ENCODE results near the gene TERF2IP. TPM values are rescaled to one million over a fixed set of nuclear protein-coding genes. Genes with fewer than 3 reads are reported as not detected.

Gene TERF2IP
- polyA plus RNA-seq, 3 donors, result 39.7 to 64.1 (median 47.9) TPM

- peaks cover 49 to 60% of the 10 kb centered on the region in 2 donors for H3K36me3 Mint-ChIP-seq
- Histone ChIP-seq H3K4me3 (replicated peaks in 1 of 3; ENCODE audit: low read depth in 2 of 3, low read length in 3 of 3) (no peak overlapping the region), H3K9me3 (replicated peaks in 1 of 2; ENCODE audit: control insufficient read depth in 1 of 2, insufficient read depth in 1 of 2, low read length in 2 of 2) (no peaks in the 10 kb centered on the region), H3K27ac (ENCODE audit: low read depth in 1 of 2, low read length in 2 of 2) (no peak overlapping the region), H4K20me1 (ENCODE audit: insufficient read depth, low read length) (no peaks in the 10 kb centered on the region), H3K36me3 (replicated peaks in 1 of 2; ENCODE audit: control insufficient read depth in 1 of 2, insufficient read depth in 2 of 2, low read length in 2 of 2) (peaks cover 34 to 67% of the 10 kb centered on the region in 2 donors), H3K79me2 (ENCODE audit: insufficient read depth, low read length) (peaks cover 12% of the 10 kb centered on the region), H3K4me1 (ENCODE audit: control insufficient read depth in 1 of 2, insufficient read depth in 2 of 2, low read length in 2 of 2) (peaks cover 12 to 24% of the 10 kb centered on the region in 2 donors), H3K4me2 (replicated peaks; ENCODE audit: extremely low read depth, low read length, poor library complexity, severe bottlenecking) (no peak overlapping the region), H3K9ac (ENCODE audit: insufficient read depth, low read length, poor library complexity, severe bottlenecking) (no peak overlapping the region), H3K27me3 (ENCODE audit: control insufficient read depth in 2 of 2, insufficient read depth in 2 of 2, low read length in 2 of 2) (no peaks in the 10 kb centered on the region), H2AFZ (ENCODE audit: insufficient read depth, low read depth, low read length, poor library complexity, severe bottlenecking) (no peak overlapping the region)
- peaks cover 25% of the 10 kb centered on the region for H3K4me1 Mint-ChIP-seq
- intact Hi-C loops (cut with micrococcal nuclease), result no loop called here
- no peaks in the 10 kb centered on the region for H3K9me3 Mint-ChIP-seq
- TF ChIP-seq CTCF (IDR thresholded peaks at IDR 0.05), result no peak
- WGBS (ENCODE audit: insufficient coverage), result no CpG with 5 or more reads among the region's 2 CpGs
- H3K4me3 Mint-ChIP-seq, result no peak overlapping the region
- peak overlapping the region in 1 of 7 donors; percentile 27 for H3K27ac Mint-ChIP-seq
- H3K27me3 Mint-ChIP-seq (ENCODE audit: low read depth in 3 of 3), result peaks cover 0 to 1% (median 0%) of the 10 kb centered on the region in 3 donors
- DNase-seq, result no peak
Measured at GRCh38 chr16:75618780-75619179, 28.8 kb upstream of the TERF2IP start.

GRCh38 chr16:75620326-75621169 lies 27.0 kb upstream of the TERF2IP start:
- Histone ChIP-seq H3K27ac (ENCODE audit: low read depth in 1 of 2, low read length in 2 of 2) (peak overlapping the region in 1 of 2 donors; percentile 46), H3K27me3 (ENCODE audit: control insufficient read depth in 2 of 2, insufficient read depth in 2 of 2, low read length in 2 of 2) (no peaks in the 10 kb centered on the region), H3K9me3 (replicated peaks in 1 of 2; ENCODE audit: control insufficient read depth in 1 of 2, insufficient read depth in 1 of 2, low read length in 2 of 2) (no peaks in the 10 kb centered on the region), H3K4me2 (replicated peaks; ENCODE audit: extremely low read depth, low read length, poor library complexity, severe bottlenecking) (no peak overlapping the region), H2AFZ (ENCODE audit: insufficient read depth, low read depth, low read length, poor library complexity, severe bottlenecking) (no peak overlapping the region), H3K36me3 (replicated peaks in 1 of 2; ENCODE audit: control insufficient read depth in 1 of 2, insufficient read depth in 2 of 2, low read length in 2 of 2) (peaks cover 27 to 54% of the 10 kb centered on the region in 2 donors), H3K79me2 (ENCODE audit: insufficient read depth, low read length) (peaks cover 12% of the 10 kb centered on the region), H4K20me1 (ENCODE audit: insufficient read depth, low read length) (no peaks in the 10 kb centered on the region), H3K4me3 (replicated peaks in 1 of 3; ENCODE audit: low read depth in 2 of 3, low read length in 3 of 3) (no peak overlapping the region), H3K9ac (ENCODE audit: insufficient read depth, low read length, poor library complexity, severe bottlenecking) (no peak overlapping the region), H3K4me1 (ENCODE audit: control insufficient read depth in 1 of 2, insufficient read depth in 2 of 2, low read length in 2 of 2) (peaks cover 12 to 24% of the 10 kb centered on the region in 2 donors)
- peak overlapping the region in 4 of 7 donors; percentile 4 to 62 (median 20) for H3K27ac Mint-ChIP-seq
- intact Hi-C loops (cut with micrococcal nuclease), result loop anchor here (5.0 to 10.0 kb wide), 5 partner anchors 53 to 188 kb away; partner anchors contain the start of genes CFDP1 (in 2 of the 2), GABARAPL2 (in 2 of the 2) and TMEM170A (in 2 of the 2)
- peaks cover 0 to 1% (median 0%) of the 10 kb centered on the region in 3 donors for H3K27me3 Mint-ChIP-seq (ENCODE audit: low read depth in 3 of 3)
- H3K4me3 Mint-ChIP-seq, result no peak overlapping the region
- peaks cover 37 to 43% of the 10 kb centered on the region in 2 donors for H3K36me3 Mint-ChIP-seq
- peaks cover 29% of the 10 kb centered on the region for H3K4me1 Mint-ChIP-seq
- no peak for DNase-seq
- TF ChIP-seq CTCF (IDR thresholded peaks at IDR 0.05), result no peak
- H3K9me3 Mint-ChIP-seq, result no peaks in the 10 kb centered on the region
- 79% methylated on average over 18 of the region's 20 CpGs for WGBS (ENCODE audit: insufficient coverage)
